GM12891 (cell line): Measurements from ENCODE around the gene FCHO2. TPM values are rescaled to one million over a fixed set of nuclear protein-coding genes. Genes with fewer than 3 reads are reported as not detected.
"Not testable (repeated sequence)": the region's sequence is repeated elsewhere in the genome, so short reads cannot be mapped to it uniquely, and the experiment has no call there.

Experiments used
- DNase-seq: peaks from one replicate; pipeline ENCODE4 v3.0.0; 2011; ENCODE audit warnings: low spot score; ENCODE audit not compliant: insufficient read length
- FAIRE-seq: peaks from 2 replicates; lab custom pipeline; 2011; peaks lifted over from hg19 to GRCh38; lab: Jason Lieb, UNC
- PAX5 ChIP-seq: IDR thresholded peaks from 2 replicates; pipeline ENCODE4 v1.6.1; 2011; ENCODE audit warnings: low read length, moderate library complexity, mild to moderate bottlenecking; ENCODE audit not compliant: insufficient read depth, severe bottlenecking
- POLR2A ChIP-seq: IDR thresholded peaks from 2 replicates; pipeline ENCODE4 v1.6.1; 2011; ENCODE audit warnings: low read depth, low read length, control low read depth
- POLR2AphosphoS5 ChIP-seq: IDR thresholded peaks from 2 replicates; pipeline ENCODE4 v1.6.1; 2011; ENCODE audit warnings: low read depth, low read length, control low read depth
- POU2F2 ChIP-seq: IDR thresholded peaks from 2 replicates; pipeline ENCODE4 v1.6.1; 2011; ENCODE audit warnings: low read depth, mild to moderate bottlenecking, control low read depth, low read length, moderate library complexity
- SPI1 ChIP-seq: IDR thresholded peaks from 2 replicates; pipeline ENCODE4 v1.6.1; 2011; ENCODE audit warnings: low read depth, low read length, control low read depth
- TAF1 ChIP-seq: IDR thresholded peaks from 2 replicates; pipeline ENCODE4 v1.6.1; 2011; ENCODE audit warnings: low read depth, low read length, control low read depth
- polyA plus RNA-seq: library from polyadenylated mRNA; unstranded; fragments of >200 nt; gene quantifications from one replicate; pipeline ENCODE4 v1.2.1, GENCODE V29; 2012; ENCODE audit warnings: low read depth, missing spikeins, inconsistent platforms; ENCODE audit not compliant: missing spikeins

Gene FCHO2, protein sequence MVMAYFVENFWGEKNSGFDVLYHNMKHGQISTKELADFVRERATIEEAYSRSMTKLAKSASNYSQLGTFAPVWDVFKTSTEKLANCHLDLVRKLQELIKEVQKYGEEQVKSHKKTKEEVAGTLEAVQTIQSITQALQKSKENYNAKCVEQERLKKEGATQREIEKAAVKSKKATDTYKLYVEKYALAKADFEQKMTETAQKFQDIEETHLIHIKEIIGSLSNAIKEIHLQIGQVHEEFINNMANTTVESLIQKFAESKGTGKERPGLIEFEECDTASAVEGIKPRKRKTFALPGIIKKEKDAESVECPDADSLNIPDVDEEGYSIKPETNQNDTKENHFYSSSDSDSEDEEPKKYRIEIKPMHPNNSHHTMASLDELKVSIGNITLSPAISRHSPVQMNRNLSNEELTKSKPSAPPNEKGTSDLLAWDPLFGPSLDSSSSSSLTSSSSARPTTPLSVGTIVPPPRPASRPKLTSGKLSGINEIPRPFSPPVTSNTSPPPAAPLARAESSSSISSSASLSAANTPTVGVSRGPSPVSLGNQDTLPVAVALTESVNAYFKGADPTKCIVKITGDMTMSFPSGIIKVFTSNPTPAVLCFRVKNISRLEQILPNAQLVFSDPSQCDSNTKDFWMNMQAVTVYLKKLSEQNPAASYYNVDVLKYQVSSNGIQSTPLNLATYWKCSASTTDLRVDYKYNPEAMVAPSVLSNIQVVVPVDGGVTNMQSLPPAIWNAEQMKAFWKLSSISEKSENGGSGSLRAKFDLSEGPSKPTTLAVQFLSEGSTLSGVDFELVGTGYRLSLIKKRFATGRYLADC
- 0.05 TPM for polyA plus RNA-seq

GRCh38 chr5:72955768-72956323 lies at the start of gene FCHO2:
Gene FCHO2 (plus strand): TSS chr5:72956041. CDS start chr5:72956097, 56 bp downstream.
- DNase-seq (peak; percentile 90), FAIRE-seq (peak; percentile 95)
- TF ChIP-seq POU2F2 (no peak), SPI1 (no peak), POLR2AphosphoS5 (no peak), PAX5 (no peak), POLR2A (no peak), TAF1 (no peak)

GRCh38 chr5:72906806-72907205 lies 49.0 kb upstream of the FCHO2 start:
- no peak for FAIRE-seq
- DNase-seq = no peak
- TF ChIP-seq PAX5 (no peak), POLR2A (no peak), SPI1 (no peak), TAF1 (no peak), POU2F2 (no peak), POLR2AphosphoS5 (no peak)

- FAIRE-seq (no peak), DNase-seq (no peak)
- TF ChIP-seq TAF1 = no peak
- TF ChIP-seq POU2F2 = no peak
- TF ChIP-seq PAX5 = no peak
- no peak for TF ChIP-seq SPI1
- TF ChIP-seq POLR2AphosphoS5 = no peak
Measured at GRCh38 chr5:72908664-72909063, 47.2 kb upstream of the FCHO2 start.

GRCh38 chr5:72917371-72917776 lies 38.5 kb upstream of the FCHO2 start:
- peak; percentile 45; the same call in 1 of the 2 replicates for TF ChIP-seq POLR2A
- no peak for TF ChIP-seq POLR2AphosphoS5
- TF ChIP-seq POU2F2 = no peak
- TF ChIP-seq TAF1 = no peak
- TF ChIP-seq PAX5 = no peak
- TF ChIP-seq SPI1 = no peak
- no peak for DNase-seq
- FAIRE-seq = no peak

DNA sequence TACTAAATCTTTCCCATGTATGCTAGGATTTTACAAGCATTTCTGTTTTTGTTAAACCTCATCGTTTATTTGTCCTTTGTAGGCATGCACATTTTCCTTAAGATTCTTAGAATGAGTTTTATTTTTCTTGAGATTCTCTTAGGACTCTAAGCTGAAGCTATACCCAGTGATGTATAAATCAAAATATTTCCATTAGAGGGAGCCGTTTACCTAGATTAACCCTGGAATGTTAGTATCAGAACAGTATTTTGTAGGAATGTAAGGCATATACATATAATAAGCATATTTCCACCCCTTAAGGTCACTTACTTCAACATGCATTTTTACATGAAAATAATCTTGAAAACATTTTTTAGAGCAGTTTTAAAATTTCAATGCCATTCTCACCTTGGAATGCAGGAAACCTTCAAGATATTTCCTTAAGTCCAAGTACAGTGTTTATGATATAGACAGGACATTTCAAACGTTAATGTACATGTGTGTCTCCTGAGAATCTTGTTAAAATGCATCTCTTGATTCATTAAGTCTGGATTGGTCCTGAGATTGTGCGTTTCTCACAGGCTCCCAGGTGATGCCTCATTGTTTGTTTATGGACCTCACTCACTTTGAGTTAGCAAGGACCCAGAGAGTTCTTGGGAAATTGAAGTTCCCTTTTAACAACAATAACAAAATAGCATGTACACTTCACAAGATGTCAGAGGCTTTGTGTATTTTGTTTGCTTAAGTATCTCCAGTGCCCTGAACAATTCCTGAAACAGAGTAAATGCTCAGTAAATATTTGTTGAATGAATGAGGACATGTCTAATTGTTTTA lies 34.9 kb upstream of the FCHO2 start:
- TF ChIP-seq PAX5 = no peak
- no peak for TF ChIP-seq SPI1
- no peak for TF ChIP-seq POLR2A
- no peak for TF ChIP-seq POU2F2
- DNase-seq (no peak), FAIRE-seq (peak; percentile 65)

- FAIRE-seq (no peak), DNase-seq (no peak)
- TF ChIP-seq SPI1 (no peak), POLR2A (no peak), POLR2AphosphoS5 (no peak), TAF1 (no peak), PAX5 (no peak), POU2F2 (no peak)
Measured at GRCh38 chr5:72921886-72922285, 34.0 kb upstream of the FCHO2 start.

DNA sequence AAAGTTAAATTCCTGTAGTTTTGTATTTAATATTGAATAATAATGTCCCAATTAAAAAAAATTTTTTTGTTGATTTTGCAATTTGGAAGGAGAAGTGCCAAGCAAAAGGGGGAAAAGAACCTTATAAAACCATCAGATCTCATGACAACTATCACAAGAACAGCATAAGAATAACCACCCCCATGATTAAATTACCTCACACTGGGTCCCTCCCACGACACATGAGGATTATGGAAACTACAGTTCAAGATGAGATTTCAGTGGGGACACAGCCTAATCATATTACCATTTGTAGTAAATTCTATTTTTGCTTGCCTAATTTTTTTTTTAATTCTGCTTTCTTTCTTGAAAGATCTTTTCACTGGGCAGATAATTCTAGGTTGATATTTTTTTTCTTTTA lies 33.4 kb upstream of the FCHO2 start:
- TF ChIP-seq POU2F2 (no peak), POLR2AphosphoS5 (no peak), SPI1 (no peak), PAX5 (no peak), TAF1 (no peak), POLR2A (no peak)
- FAIRE-seq (no peak), DNase-seq (no peak)

GRCh38 chr5:72925336-72926010 lies 30.4 kb upstream of the FCHO2 start:
- FAIRE-seq (no peak), DNase-seq (no peak)
- TF ChIP-seq TAF1 = no peak
- no peak for TF ChIP-seq SPI1
- no peak for TF ChIP-seq POLR2A
- no peak for TF ChIP-seq POLR2AphosphoS5
- no peak for TF ChIP-seq POU2F2
- no peak for TF ChIP-seq PAX5

- not testable (repeated sequence) for DNase-seq, FAIRE-seq
Measured at GRCh38 chr5:72932686-72933085, 23.2 kb upstream of the FCHO2 start.

GRCh38 chr5:72934953-72935725 lies 20.7 kb upstream of the FCHO2 start:
- not testable (repeated sequence) for FAIRE-seq, DNase-seq
